HepG2 (cell line): ENCODE results near the gene SYT7. TPM values are rescaled to one million over a fixed set of nuclear protein-coding genes. Genes with fewer than 3 reads are reported as not detected.

ENCODE experiments used
- ARHGAP35 ChIP-seq: sonication (generic); formaldehyde crosslinking; IDR thresholded peaks from 2 replicates; pipeline ENCODE4 v1.9.0; 2022; ENCODE audit warnings: mild to moderate bottlenecking, inconsistent platforms, moderate library complexity, missing genetic modification reagents, borderline replicate concordance
- BCL6 ChIP-seq: IDR thresholded peaks from 2 replicates; pipeline ENCODE4 v1.6.1; 2016; ENCODE audit warnings: missing genetic modification reagents, missing compliant biosample characterization
- BRD4 ChIP-seq: sonication (generic); formaldehyde crosslinking; IDR thresholded peaks from 2 replicates; pipeline ENCODE4 v1.4.0; 2020; ENCODE audit warnings: missing genetic modification reagents
- CREM ChIP-seq, 2 experiments: sonication (generic) in 1 of 2; formaldehyde crosslinking in 1 of 2; IDR thresholded peaks; 2 replicates each; pipeline versions ENCODE4 v1.4.0 to v1.6.1; 2016 to 2020; ENCODE audit warnings: antibody characterized with exemption in 1 of 2, mild to moderate bottlenecking in 1 of 2, missing genetic modification reagents in 1 of 2
- EP300 ChIP-seq, 3 experiments: sonication (generic) in 1 of 3; formaldehyde crosslinking in 1 of 3; IDR thresholded peaks; 2 replicates each; pipeline versions ENCODE4 v1.5.1 to v1.6.1; 2011 to 2020; ENCODE audit warnings: low read depth in 2 of 3, low read length in 2 of 3, borderline replicate concordance in 1 of 3, improper control_type of control experiment in 1 of 3, mild to moderate bottlenecking in 1 of 3, missing genetic modification reagents in 1 of 3, moderate library complexity in 1 of 3
- FOSL2 ChIP-seq: sonication (generic); formaldehyde crosslinking; IDR thresholded peaks from 2 replicates; pipeline ENCODE4 v1.4.0; 2020; ENCODE audit warnings: missing genetic modification reagents
- FOXJ3 ChIP-seq: sonication (generic); formaldehyde crosslinking; IDR thresholded peaks from 2 replicates; pipeline ENCODE4 v1.4.0; 2020; ENCODE audit warnings: missing genetic modification reagents, mild to moderate bottlenecking, borderline replicate concordance
- IRF2 ChIP-seq: IDR thresholded peaks from 2 replicates; pipeline ENCODE4 v1.6.1; 2018; ENCODE audit warnings: missing genetic modification reagents, missing compliant biosample characterization
- KIAA2018 ChIP-seq: sonication (generic); formaldehyde crosslinking; IDR thresholded peaks from 2 replicates; pipeline ENCODE4 v1.5.0; 2020; ENCODE audit warnings: mild to moderate bottlenecking, missing genetic modification reagents, borderline replicate concordance
- MTF2 ChIP-seq: sonication (generic); formaldehyde crosslinking; IDR thresholded peaks from 2 replicates; pipeline ENCODE4 v1.5.0; 2020; ENCODE audit warnings: missing genetic modification reagents, borderline replicate concordance
- NR2F2 ChIP-seq: IDR thresholded peaks from 2 replicates; pipeline ENCODE4 v1.6.1; 2012; ENCODE audit warnings: low read depth, inconsistent platforms, borderline replicate concordance
- SALL1 ChIP-seq: sonication (generic); formaldehyde crosslinking; IDR thresholded peaks from 2 replicates; pipeline ENCODE4 v1.8.0; 2022; ENCODE audit warnings: mild to moderate bottlenecking, missing genetic modification reagents
- TGIF2 ChIP-seq: IDR thresholded peaks from 2 replicates; pipeline ENCODE4 v1.6.1; 2016; ENCODE audit warnings: control low read depth, missing compliant biosample characterization
- THRA ChIP-seq: sonication (generic); formaldehyde crosslinking; IDR thresholded peaks from 2 replicates; pipeline ENCODE4 v1.4.0; 2020; ENCODE audit warnings: missing genetic modification reagents, borderline replicate concordance
- ZGPAT ChIP-seq: IDR thresholded peaks from 2 replicates; pipeline ENCODE4 v1.6.1; 2016; ENCODE audit warnings: mild to moderate bottlenecking
- ZNF788 ChIP-seq: sonication (generic); formaldehyde crosslinking; IDR thresholded peaks from 2 replicates; pipeline ENCODE4 v1.5.0; 2020; ENCODE audit warnings: mild to moderate bottlenecking, missing genetic modification reagents, borderline replicate concordance
- ZSCAN20 ChIP-seq: sonication (generic); formaldehyde crosslinking; IDR thresholded peaks from 2 replicates; pipeline ENCODE4 v1.4.0; 2020; ENCODE audit warnings: missing genetic modification reagents, mild to moderate bottlenecking, borderline replicate concordance
- polyA plus RNA-seq, 8 experiments: library from polyadenylated mRNA; depleted of rRNA in 3 of 8; stranded (reverse) in 7 of 8; unstranded in 1 of 8; fragments of >200 nt; fragmentation: Illumina TruSeq in 4 of 8; extraction: Trizol in 4 of 8; gene quantifications; 2 replicates each; pipeline versions ENCODE4 v1.2.1 to v1.2.3, GENCODE V29; 2011 to 2016; ENCODE audit warnings: low read depth in 4 of 8, missing spikeins in 1 of 8, mixed read lengths in 1 of 8; ENCODE audit not compliant: insufficient read depth in 1 of 8
- total RNA-seq, 5 experiments: library from RNA; depleted of rRNA; stranded (reverse); fragments of >200 nt; fragmentation: Illumina TruSeq; extraction: Trizol; gene quantifications; 2 replicates each; pipeline ENCODE4 v1.2.3, GENCODE V29; 2016; ENCODE audit warnings: low read depth in 1 of 5

SYT7 gene
- total and polyA plus RNA-seq, 2 of the 13 experiments (the other 11 are each of a cell fraction or from before 2014, with no cell fraction given), result 1.4 to 4.4 TPM

- no peak for TF ChIP-seq ARHGAP35 (CRISPR knock-in tag)
- peak; percentile 50 for TF ChIP-seq IRF2 (CRISPR knock-in tag)
- peak; percentile 66; the same call in 1 of the 2 replicates for TF ChIP-seq BRD4
- no peak for TF ChIP-seq KIAA2018
- TF ChIP-seq ZGPAT, result peak; percentile 69
- 0 out of 2 replicates have a peak, but pooled peaks have one; percentile 21 for TF ChIP-seq FOXJ3 (CRISPR knock-in tag)
- TF ChIP-seq FOSL2 (CRISPR knock-in tag), result peak; percentile 19; the same call in 1 of the 2 replicates
- peak; percentile 44; the same call in 1 of the 2 replicates for TF ChIP-seq BCL6 (CRISPR knock-in tag)
- 0 out of 2 replicates have a peak, but pooled peaks have one; percentile 29 for TF ChIP-seq MTF2 (CRISPR knock-in tag)
- TF ChIP-seq ZNF788, result peak; percentile 52; the same call in 1 of the 2 replicates
- peak; percentile 21 to 67; a peak in 1 of 4 replicates for TF ChIP-seq EP300 (IDR thresholded peaks at IDR 0.05; ENCODE audit: low read depth in 2 of 2, low read length in 2 of 2)
- TF ChIP-seq EP300 (CRISPR knock-in tag; IDR thresholded peaks at IDR 0.05; ENCODE audit: borderline replicate concordance), result no peak
- peak; percentile 76; the same call in 1 of the 2 replicates for TF ChIP-seq TGIF2 (CRISPR knock-in tag)
- TF ChIP-seq THRA (CRISPR knock-in tag), result peak; percentile 76; the same call in 1 of the 2 replicates
- TF ChIP-seq NR2F2, result no peak
- TF ChIP-seq CREM (IDR thresholded peaks at IDR 0.05), result peak; percentile 55
- TF ChIP-seq CREM (CRISPR knock-in tag; IDR thresholded peaks at IDR 0.05), result no peak
- TF ChIP-seq SALL1 (CRISPR knock-in tag), result peak; percentile 75
- TF ChIP-seq ZSCAN20 (CRISPR knock-in tag), result 0 out of 2 replicates have a peak, but pooled peaks have one; percentile 16
Observed at GRCh38 chr11:61488651-61489291, 92.1 kb downstream of the SYT7 start (continued).
